ENCODE measurements around the gene DNAJC4.
A peak's percentile ranks its signal among the peaks of the same experiment; 100 is the strongest.

The DNAJC4 gene

DNA sequence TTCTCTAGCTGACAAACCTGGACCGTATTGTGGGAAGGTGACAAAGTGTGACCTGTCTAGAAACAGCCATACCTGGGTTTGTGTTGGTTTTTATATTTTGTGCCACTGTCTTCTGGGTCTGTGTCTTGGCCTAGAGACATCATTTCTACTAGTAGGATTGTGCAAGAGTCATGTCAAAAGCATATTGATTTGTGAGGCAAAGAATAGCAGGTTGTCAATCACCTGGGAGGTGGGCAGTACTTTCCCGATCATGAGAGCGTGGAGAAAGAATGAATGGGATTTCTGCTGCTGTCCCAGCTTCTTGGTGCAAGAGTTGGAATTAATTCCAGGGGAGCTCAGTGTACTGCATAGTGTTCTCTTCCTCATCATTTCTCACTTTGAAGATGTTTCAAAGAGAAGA, 28.8 kb upstream of the DNAJC4 start:
- H3K4me1 ChIP-seq (ENCODE audit: control insufficient read depth, insufficient read depth, low read length) = peaks cover 20% of the 10 kb centered on the region
- no peak overlapping the region for H3K4me2 ChIP-seq (ENCODE audit: low read length)
- H3K9ac ChIP-seq (ENCODE audit: low read depth, low read length) = no peak overlapping the region
- H3K27me3 ChIP-seq (ENCODE audit: control insufficient read depth, insufficient read depth, low read length) = no peaks in the 10 kb centered on the region
- H3K4me3 ChIP-seq (ENCODE audit: low read length) = no peak overlapping the region
- H3K9me3 ChIP-seq (replicated peaks; ENCODE audit: low read length) = no peaks in the 10 kb centered on the region
- H3K36me3 ChIP-seq (ENCODE audit: insufficient read depth, low read length) = peaks cover 75% of the 10 kb centered on the region

GRCh38 chr11:64202992-64203391, 27.4 kb upstream of the DNAJC4 start:
- Histone ChIP-seq H3K4me2 (ENCODE audit: low read length) (no peak overlapping the region), H3K27me3 (ENCODE audit: control insufficient read depth, insufficient read depth, low read length) (no peaks in the 10 kb centered on the region), H3K36me3 (ENCODE audit: insufficient read depth, low read length) (peaks cover 64% of the 10 kb centered on the region), H3K4me1 (ENCODE audit: control insufficient read depth, insufficient read depth, low read length) (peaks cover 33% of the 10 kb centered on the region), H3K9me3 (replicated peaks; ENCODE audit: low read length) (no peaks in the 10 kb centered on the region), H3K4me3 (ENCODE audit: low read length) (no peak overlapping the region), H3K9ac (ENCODE audit: low read depth, low read length) (no peak overlapping the region)

- Histone ChIP-seq H3K9me3 (replicated peaks; ENCODE audit: low read length) (no peaks in the 10 kb centered on the region), H3K36me3 (ENCODE audit: insufficient read depth, low read length) (peaks cover 63% of the 10 kb centered on the region), H3K4me2 (ENCODE audit: low read length) (no peak overlapping the region), H3K4me1 (ENCODE audit: control insufficient read depth, insufficient read depth, low read length) (peaks cover 38% of the 10 kb centered on the region), H3K27me3 (ENCODE audit: control insufficient read depth, insufficient read depth, low read length) (no peaks in the 10 kb centered on the region), H3K4me3 (ENCODE audit: low read length) (no peak overlapping the region), H3K9ac (ENCODE audit: low read depth, low read length) (no peak overlapping the region)
Observed at GRCh38 chr11:64203421-64204079, 26.8 kb upstream of the DNAJC4 start.

DNA sequence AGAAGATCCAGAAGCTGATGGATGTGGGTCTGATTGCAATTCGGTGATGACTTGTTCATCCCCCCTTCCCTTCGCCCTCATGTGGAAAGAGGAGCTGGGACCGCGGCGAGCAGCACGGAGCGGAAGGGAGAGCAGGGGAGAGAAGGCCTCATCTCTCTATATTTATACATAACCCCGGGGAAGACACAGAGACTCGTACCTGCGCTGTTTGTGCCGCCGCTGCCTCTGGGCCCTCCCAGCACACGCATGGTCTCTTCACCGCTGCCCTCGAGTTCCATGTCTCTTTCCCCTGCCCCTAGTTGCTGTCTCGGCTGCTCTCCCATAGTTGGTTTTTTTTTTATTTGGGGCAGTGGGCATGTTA, 26.3 kb upstream of the DNAJC4 start:
- Histone ChIP-seq H3K4me3 (ENCODE audit: low read length) (no peak overlapping the region), H3K36me3 (ENCODE audit: insufficient read depth, low read length) (peaks cover 61% of the 10 kb centered on the region), H3K9ac (ENCODE audit: low read depth, low read length) (no peak overlapping the region), H3K9me3 (replicated peaks; ENCODE audit: low read length) (no peaks in the 10 kb centered on the region), H3K27me3 (ENCODE audit: control insufficient read depth, insufficient read depth, low read length) (no peaks in the 10 kb centered on the region), H3K4me1 (ENCODE audit: control insufficient read depth, insufficient read depth, low read length) (peaks cover 44% of the 10 kb centered on the region), H3K4me2 (ENCODE audit: low read length) (no peak overlapping the region)

DNA sequence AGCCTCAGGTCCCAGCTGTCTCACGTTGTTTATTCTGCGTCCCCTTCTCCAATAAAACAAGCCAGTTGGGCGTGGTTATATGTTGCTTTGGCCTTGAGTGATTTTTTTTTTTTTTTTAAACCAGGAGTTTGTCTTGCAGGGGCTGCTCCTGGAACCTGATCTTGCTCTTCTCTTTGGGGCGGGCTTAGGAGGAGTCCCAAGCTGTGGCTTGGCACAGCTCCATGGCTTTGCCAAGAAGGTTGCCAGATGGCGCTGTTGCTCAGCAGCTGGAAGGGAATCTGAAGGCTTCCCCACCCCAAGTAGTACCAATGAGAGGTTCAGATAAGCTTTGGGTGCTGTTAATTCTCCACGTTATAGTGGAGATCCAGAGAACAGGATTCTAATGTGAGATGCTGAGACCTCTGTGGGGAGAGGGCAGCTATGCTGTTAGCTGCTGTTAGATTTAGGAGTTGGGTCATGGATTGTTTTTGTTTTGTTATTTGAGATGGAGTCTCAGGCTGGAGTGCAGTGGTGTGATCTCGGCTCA, 25.8 kb upstream of the DNAJC4 start:
- no peaks in the 10 kb centered on the region for H3K27me3 ChIP-seq (ENCODE audit: control insufficient read depth, insufficient read depth, low read length)
- no peak overlapping the region for H3K9ac ChIP-seq (ENCODE audit: low read depth, low read length)
- peaks cover 47% of the 10 kb centered on the region for H3K4me1 ChIP-seq (ENCODE audit: control insufficient read depth, insufficient read depth, low read length)
- H3K4me3 ChIP-seq (ENCODE audit: low read length) = no peak overlapping the region
- peak overlapping the region; percentile 14 for H3K4me2 ChIP-seq (ENCODE audit: low read length)
- H3K36me3 ChIP-seq (ENCODE audit: insufficient read depth, low read length) = peaks cover 61% of the 10 kb centered on the region
- no peaks in the 10 kb centered on the region for H3K9me3 ChIP-seq (replicated peaks; ENCODE audit: low read length)

- Histone ChIP-seq H3K4me3 (ENCODE audit: low read length) (peak within 1 kb of the TSS; percentile 70), H3K4me2 (ENCODE audit: low read length) (peak within 1 kb of the TSS; percentile 88), H3K9me3 (replicated peaks; ENCODE audit: low read length) (no peaks in the 10 kb centered on the region), H3K9ac (ENCODE audit: low read depth, low read length) (peak within 1 kb of the TSS; percentile 84), H3K36me3 (ENCODE audit: insufficient read depth, low read length) (peaks cover 52% of the 10 kb centered on the region), H3K4me1 (ENCODE audit: control insufficient read depth, insufficient read depth, low read length) (peaks cover 47% of the 10 kb centered on the region), H3K27me3 (ENCODE audit: control insufficient read depth, insufficient read depth, low read length) (no peaks in the 10 kb centered on the region)
Observed at GRCh38 chr11:64206457-64207255, 23.7 kb upstream of the DNAJC4 start, which contains the start of gene FERMT3. Gene FERMT3 (plus strand): TSS chr11:64206721. CDS start chr11:64207365, 644 bp downstream.

- peak overlapping the region; percentile 70 for H3K4me3 ChIP-seq (ENCODE audit: low read length)
Observed at GRCh38 chr11:64207256-64208085, 22.9 kb upstream of the DNAJC4 start.

GRCh38 chr11:64208086-64208795, 22.1 kb upstream of the DNAJC4 start:
- Histone ChIP-seq H3K9ac (ENCODE audit: low read depth, low read length) (peak overlapping the region; percentile 84), H3K4me3 (ENCODE audit: low read length) (peak overlapping the region; percentile 70), H3K4me1 (ENCODE audit: control insufficient read depth, insufficient read depth, low read length) (peaks cover 47% of the 10 kb centered on the region)

More at GRCh38 chr11:64207256-64208085, 22.9 kb upstream of the DNAJC4 start:
- H3K4me2 ChIP-seq (ENCODE audit: low read length) = peak overlapping the region; percentile 88
- no peaks in the 10 kb centered on the region for H3K27me3 ChIP-seq (ENCODE audit: control insufficient read depth, insufficient read depth, low read length)
- H3K9ac ChIP-seq (ENCODE audit: low read depth, low read length) = peak overlapping the region; percentile 84
- peaks cover 53% of the 10 kb centered on the region for H3K36me3 ChIP-seq (ENCODE audit: insufficient read depth, low read length)
- no peaks in the 10 kb centered on the region for H3K9me3 ChIP-seq (replicated peaks; ENCODE audit: low read length)
- H3K4me1 ChIP-seq (ENCODE audit: control insufficient read depth, insufficient read depth, low read length) = peaks cover 47% of the 10 kb centered on the region

GRCh38 chr11:64208796-64209562, 21.4 kb upstream of the DNAJC4 start:
- H3K36me3 ChIP-seq (ENCODE audit: insufficient read depth, low read length) = peaks cover 40% of the 10 kb centered on the region
- no peaks in the 10 kb centered on the region for H3K27me3 ChIP-seq (ENCODE audit: control insufficient read depth, insufficient read depth, low read length)
- no peaks in the 10 kb centered on the region for H3K9me3 ChIP-seq (replicated peaks; ENCODE audit: low read length)
- H3K4me3 ChIP-seq (ENCODE audit: low read length) = peak overlapping the region; percentile 70
- peak overlapping the region; percentile 88 for H3K4me2 ChIP-seq (ENCODE audit: low read length)
- peaks cover 46% of the 10 kb centered on the region for H3K4me1 ChIP-seq (ENCODE audit: control insufficient read depth, insufficient read depth, low read length)
- peak overlapping the region; percentile 84 for H3K9ac ChIP-seq (ENCODE audit: low read depth, low read length)

More at GRCh38 chr11:64208086-64208795, 22.1 kb upstream of the DNAJC4 start:
- H3K9me3 ChIP-seq (replicated peaks; ENCODE audit: low read length) = no peaks in the 10 kb centered on the region
- H3K4me2 ChIP-seq (ENCODE audit: low read length) = peak overlapping the region; percentile 88
- peaks cover 47% of the 10 kb centered on the region for H3K36me3 ChIP-seq (ENCODE audit: insufficient read depth, low read length)
- no peaks in the 10 kb centered on the region for H3K27me3 ChIP-seq (ENCODE audit: control insufficient read depth, insufficient read depth, low read length)

DNA sequence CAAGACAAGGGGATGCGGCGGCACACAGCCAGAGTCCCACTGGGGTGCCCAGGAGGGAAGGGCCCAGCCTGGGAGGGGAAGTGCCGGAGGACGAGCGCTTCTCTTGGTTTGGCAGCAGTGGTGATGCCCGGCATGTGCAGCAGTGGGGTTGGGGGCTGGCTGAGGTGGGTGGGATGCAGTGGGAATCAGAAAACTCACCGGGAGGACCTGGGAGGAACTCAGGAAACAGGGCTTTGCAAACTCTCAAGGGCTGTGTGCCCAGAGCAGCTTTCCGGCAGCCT, 20.8 kb upstream of the DNAJC4 start:
- no peaks in the 10 kb centered on the region for H3K27me3 ChIP-seq (ENCODE audit: control insufficient read depth, insufficient read depth, low read length)
- H3K4me2 ChIP-seq (ENCODE audit: low read length) = peak overlapping the region; percentile 88
- peak overlapping the region; percentile 84 for H3K9ac ChIP-seq (ENCODE audit: low read depth, low read length)
- no peak overlapping the region for H3K4me3 ChIP-seq (ENCODE audit: low read length)
- no peaks in the 10 kb centered on the region for H3K9me3 ChIP-seq (replicated peaks; ENCODE audit: low read length)
- peaks cover 36% of the 10 kb centered on the region for H3K36me3 ChIP-seq (ENCODE audit: insufficient read depth, low read length)
- peaks cover 41% of the 10 kb centered on the region for H3K4me1 ChIP-seq (ENCODE audit: control insufficient read depth, insufficient read depth, low read length)
